Measurements from ENCODE around the gene USP8.
"Not testable (repeated sequence)": the region's sequence is repeated elsewhere in the genome, so short reads cannot be mapped to it uniquely, and the experiment has no call there.

The USP8 gene

GRCh38 chr15:50493625-50494024 is 69.4 kb downstream of the USP8 start:
- Histone ChIP-seq H3K4me1 (ENCODE audit: control insufficient read depth in 5 of 5, insufficient read depth in 5 of 5, low read length in 5 of 5) (no peaks in the 10 kb centered on the region), H3K27ac (ENCODE audit: low read depth, low read length) (no peak overlapping the region), H3K36me3 (ENCODE audit: control insufficient read depth in 5 of 5, insufficient read depth in 5 of 5, low read length in 5 of 5) (peaks cover 61 to 83% (median 71%) of the 10 kb centered on the region in 5 donors), H3K9ac (ENCODE audit: low read length in 5 of 5) (no peak overlapping the region), H3K9me3 (ENCODE audit: control insufficient read depth in 5 of 5, low read length in 5 of 5) (no peaks in the 10 kb centered on the region), H3K27me3 (ENCODE audit: control insufficient read depth in 5 of 5, insufficient read depth in 4 of 5, low read length in 5 of 5) (no peaks in the 10 kb centered on the region), H3K4me3 (ENCODE audit: low read depth in 1 of 5, low read length in 5 of 5) (no peak overlapping the region)

GRCh38 chr15:50494547-50494946 is 70.3 kb downstream of the USP8 start:
- not testable (repeated sequence) for H3K27ac ChIP-seq (ENCODE audit: low read depth, low read length); H3K27me3 ChIP-seq (ENCODE audit: control insufficient read depth in 5 of 5, insufficient read depth in 4 of 5, low read length in 5 of 5); H3K4me1 ChIP-seq (ENCODE audit: control insufficient read depth in 5 of 5, insufficient read depth in 5 of 5, low read length in 5 of 5); H3K9me3 ChIP-seq (ENCODE audit: control insufficient read depth in 5 of 5, low read length in 5 of 5); H3K4me3 ChIP-seq (ENCODE audit: low read depth in 1 of 5, low read length in 5 of 5); H3K9ac ChIP-seq (ENCODE audit: low read length in 5 of 5)
- H3K36me3 ChIP-seq (ENCODE audit: control insufficient read depth in 5 of 5, insufficient read depth in 5 of 5, low read length in 5 of 5): peaks cover 70 to 92% (median 78%) of the 10 kb centered on the region in 5 donors

GRCh38 chr15:50496692-50497091 is 72.5 kb downstream of the USP8 start:
- Histone ChIP-seq H3K9me3 (ENCODE audit: control insufficient read depth in 5 of 5, low read length in 5 of 5) (no peaks in the 10 kb centered on the region), H3K27me3 (ENCODE audit: control insufficient read depth in 5 of 5, insufficient read depth in 4 of 5, low read length in 5 of 5) (no peaks in the 10 kb centered on the region), H3K4me3 (ENCODE audit: low read depth in 1 of 5, low read length in 5 of 5) (no peak overlapping the region), H3K4me1 (ENCODE audit: control insufficient read depth in 5 of 5, insufficient read depth in 5 of 5, low read length in 5 of 5) (no peaks in the 10 kb centered on the region), H3K27ac (ENCODE audit: low read depth, low read length) (no peak overlapping the region), H3K36me3 (ENCODE audit: control insufficient read depth in 5 of 5, insufficient read depth in 5 of 5, low read length in 5 of 5) (peaks cover 62 to 91% (median 79%) of the 10 kb centered on the region in 5 donors), H3K9ac (ENCODE audit: low read length in 5 of 5) (no peak overlapping the region)

- H3K4me1 ChIP-seq (ENCODE audit: control insufficient read depth in 5 of 5, insufficient read depth in 5 of 5, low read length in 5 of 5): no peaks in the 10 kb centered on the region
- no peak overlapping the region for H3K27ac ChIP-seq (ENCODE audit: low read depth, low read length)
- H3K36me3 ChIP-seq (ENCODE audit: control insufficient read depth in 5 of 5, insufficient read depth in 5 of 5, low read length in 5 of 5): peaks cover 46 to 74% (median 62%) of the 10 kb centered on the region in 5 donors
- H3K9me3 ChIP-seq (ENCODE audit: control insufficient read depth in 5 of 5, low read length in 5 of 5): no peaks in the 10 kb centered on the region
- no peak overlapping the region for H3K9ac ChIP-seq (ENCODE audit: low read length in 5 of 5)
- no peaks in the 10 kb centered on the region for H3K27me3 ChIP-seq (ENCODE audit: control insufficient read depth in 5 of 5, insufficient read depth in 4 of 5, low read length in 5 of 5)
- H3K4me3 ChIP-seq (ENCODE audit: low read depth in 1 of 5, low read length in 5 of 5): no peak overlapping the region
Observed at GRCh38 chr15:50500352-50500751, 76.1 kb downstream of the USP8 start.

GRCh38 chr15:50501815-50502214 is 77.6 kb downstream of the USP8 start:
- H3K27ac ChIP-seq (ENCODE audit: low read depth, low read length): no peak overlapping the region
- H3K9me3 ChIP-seq (ENCODE audit: control insufficient read depth in 5 of 5, low read length in 5 of 5): no peaks in the 10 kb centered on the region
- H3K36me3 ChIP-seq (ENCODE audit: control insufficient read depth in 5 of 5, insufficient read depth in 5 of 5, low read length in 5 of 5): peaks cover 39 to 61% (median 55%) of the 10 kb centered on the region in 5 donors
- H3K9ac ChIP-seq (ENCODE audit: low read length in 5 of 5): no peak overlapping the region
- H3K4me3 ChIP-seq (ENCODE audit: low read depth in 1 of 5, low read length in 5 of 5): no peak overlapping the region
- no peaks in the 10 kb centered on the region for H3K27me3 ChIP-seq (ENCODE audit: control insufficient read depth in 5 of 5, insufficient read depth in 4 of 5, low read length in 5 of 5)
- H3K4me1 ChIP-seq (ENCODE audit: control insufficient read depth in 5 of 5, insufficient read depth in 5 of 5, low read length in 5 of 5): no peaks in the 10 kb centered on the region

- H3K9ac ChIP-seq (ENCODE audit: low read length in 5 of 5): no peak overlapping the region
- no peak overlapping the region for H3K27ac ChIP-seq (ENCODE audit: low read depth, low read length)
- peaks cover 30 to 53% (median 44%) of the 10 kb centered on the region in 5 donors for H3K36me3 ChIP-seq (ENCODE audit: control insufficient read depth in 5 of 5, insufficient read depth in 5 of 5, low read length in 5 of 5)
- no peaks in the 10 kb centered on the region for H3K4me1 ChIP-seq (ENCODE audit: control insufficient read depth in 5 of 5, insufficient read depth in 5 of 5, low read length in 5 of 5)
- no peaks in the 10 kb centered on the region for H3K27me3 ChIP-seq (ENCODE audit: control insufficient read depth in 5 of 5, insufficient read depth in 4 of 5, low read length in 5 of 5)
- H3K9me3 ChIP-seq (ENCODE audit: control insufficient read depth in 5 of 5, low read length in 5 of 5): no peaks in the 10 kb centered on the region
- H3K4me3 ChIP-seq (ENCODE audit: low read depth in 1 of 5, low read length in 5 of 5): no peak overlapping the region
Observed at GRCh38 chr15:50503144-50503543, 78.9 kb downstream of the USP8 start.

- H3K9me3 ChIP-seq (ENCODE audit: control insufficient read depth in 5 of 5, low read length in 5 of 5); H3K27me3 ChIP-seq (ENCODE audit: control insufficient read depth in 5 of 5, insufficient read depth in 4 of 5, low read length in 5 of 5); H3K9ac ChIP-seq (ENCODE audit: low read length in 5 of 5); H3K27ac ChIP-seq (ENCODE audit: low read depth, low read length); H3K4me3 ChIP-seq (ENCODE audit: low read depth in 1 of 5, low read length in 5 of 5); H3K4me1 ChIP-seq (ENCODE audit: control insufficient read depth in 5 of 5, insufficient read depth in 5 of 5, low read length in 5 of 5): not testable (repeated sequence)
- H3K36me3 ChIP-seq (ENCODE audit: control insufficient read depth in 5 of 5, insufficient read depth in 5 of 5, low read length in 5 of 5): peaks cover 6 to 29% (median 22%) of the 10 kb centered on the region in 5 donors
Observed at GRCh38 chr15:50505656-50506055, 81.5 kb downstream of the USP8 start.

- H3K4me3 ChIP-seq (ENCODE audit: low read depth in 1 of 5, low read length in 5 of 5): no peak overlapping the region
- no peaks in the 10 kb centered on the region for H3K4me1 ChIP-seq (ENCODE audit: control insufficient read depth in 5 of 5, insufficient read depth in 5 of 5, low read length in 5 of 5)
- no peak overlapping the region for H3K9ac ChIP-seq (ENCODE audit: low read length in 5 of 5)
- no peaks in the 10 kb centered on the region for H3K9me3 ChIP-seq (ENCODE audit: control insufficient read depth in 5 of 5, low read length in 5 of 5)
- H3K27ac ChIP-seq (ENCODE audit: low read depth, low read length): no peak overlapping the region
- no peaks in the 10 kb centered on the region for H3K27me3 ChIP-seq (ENCODE audit: control insufficient read depth in 5 of 5, insufficient read depth in 4 of 5, low read length in 5 of 5)
- peaks cover 3 to 24% (median 17%) of the 10 kb centered on the region in 5 donors for H3K36me3 ChIP-seq (ENCODE audit: control insufficient read depth in 5 of 5, insufficient read depth in 5 of 5, low read length in 5 of 5)
Observed at GRCh38 chr15:50506121-50506520, 81.9 kb downstream of the USP8 start.

GRCh38 chr15:50513001-50513400 is 88.8 kb downstream of the USP8 start:
- Histone ChIP-seq H3K4me1 (ENCODE audit: control insufficient read depth in 5 of 5, insufficient read depth in 5 of 5, low read length in 5 of 5) (no peaks in the 10 kb centered on the region), H3K36me3 (ENCODE audit: control insufficient read depth in 5 of 5, insufficient read depth in 5 of 5, low read length in 5 of 5) (no peaks in the 10 kb centered on the region), H3K9me3 (ENCODE audit: control insufficient read depth in 5 of 5, low read length in 5 of 5) (no peaks in the 10 kb centered on the region)

GRCh38 chr15:50519740-50520425 is 95.7 kb downstream of the USP8 start:
- Histone ChIP-seq H3K9me3 (ENCODE audit: control insufficient read depth in 5 of 5, low read length in 5 of 5) (no peaks in the 10 kb centered on the region), H3K4me1 (ENCODE audit: control insufficient read depth in 5 of 5, insufficient read depth in 5 of 5, low read length in 5 of 5) (no peaks in the 10 kb centered on the region), H3K9ac (ENCODE audit: low read length in 5 of 5) (no peak overlapping the region), H3K27me3 (ENCODE audit: control insufficient read depth in 5 of 5, insufficient read depth in 4 of 5, low read length in 5 of 5) (no peaks in the 10 kb centered on the region), H3K27ac (ENCODE audit: low read depth, low read length) (no peak overlapping the region), H3K36me3 (ENCODE audit: control insufficient read depth in 5 of 5, insufficient read depth in 5 of 5, low read length in 5 of 5) (no peaks in the 10 kb centered on the region), H3K4me3 (ENCODE audit: low read depth in 1 of 5, low read length in 5 of 5) (no peak overlapping the region)

More at GRCh38 chr15:50513001-50513400, 88.8 kb downstream of the USP8 start:
- H3K9ac ChIP-seq (ENCODE audit: low read length in 5 of 5): no peak overlapping the region
- no peaks in the 10 kb centered on the region for H3K27me3 ChIP-seq (ENCODE audit: control insufficient read depth in 5 of 5, insufficient read depth in 4 of 5, low read length in 5 of 5)
- H3K4me3 ChIP-seq (ENCODE audit: low read depth in 1 of 5, low read length in 5 of 5): no peak overlapping the region
- H3K27ac ChIP-seq (ENCODE audit: low read depth, low read length): no peak overlapping the region

All from subcutaneous abdominal adipose tissue (tissue), 5 donors.